Stimulated activated CD8-positive, alpha-beta memory T cell treated with anti-CD3 and anti-CD28 coated beads, Interleukin-2, amount 100 ng/mL, for 1 hour (primary cell): Measurements from ENCODE around the gene FCRL4.

Experiments
- DNase-seq, 2 donors: peaks; one replicate each; pipeline ENCODE4 v3.0.0-alpha.2; 2020; ENCODE audit warnings: low read depth in 2 of 2

Gene FCRL4

DNA sequence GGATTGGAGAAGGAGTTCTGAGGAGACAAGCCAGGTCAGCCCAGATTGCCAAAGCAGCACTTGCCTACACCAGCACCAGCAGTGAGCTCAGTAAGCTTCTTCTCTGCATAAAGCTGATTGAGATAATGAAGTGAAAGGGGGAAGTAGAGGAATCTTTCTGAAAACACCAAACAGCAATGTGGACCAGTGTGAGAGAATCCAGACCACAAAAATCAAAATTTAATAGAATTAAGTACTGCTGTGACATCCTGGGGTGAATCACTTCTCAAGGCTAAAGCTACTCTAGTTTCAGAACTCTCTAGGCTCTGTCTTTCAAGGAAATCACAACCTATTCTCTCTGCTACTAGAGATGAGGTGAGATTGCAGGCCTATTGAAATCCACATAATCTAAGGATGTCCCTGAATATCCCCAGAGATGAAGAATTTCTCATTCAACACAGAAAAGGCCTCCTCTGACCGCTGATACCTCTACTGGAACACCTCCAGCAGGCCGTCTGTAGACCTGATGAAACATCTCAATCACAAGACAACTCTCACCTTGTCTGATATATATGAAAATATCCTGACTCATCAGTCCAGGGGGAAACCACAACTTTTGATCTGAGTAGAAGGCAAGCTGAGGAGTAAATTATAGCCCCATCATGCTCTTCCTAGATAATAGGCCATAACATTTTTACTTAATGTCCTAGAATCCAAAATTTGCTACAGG lies at the start of gene FCRL4:
FCRL4 (minus strand) TSS at position 127 of the 709 bp plus-strand sequence. CDS start 141 bp downstream, outside the sequence.
- DNase-seq = no peak

DNA sequence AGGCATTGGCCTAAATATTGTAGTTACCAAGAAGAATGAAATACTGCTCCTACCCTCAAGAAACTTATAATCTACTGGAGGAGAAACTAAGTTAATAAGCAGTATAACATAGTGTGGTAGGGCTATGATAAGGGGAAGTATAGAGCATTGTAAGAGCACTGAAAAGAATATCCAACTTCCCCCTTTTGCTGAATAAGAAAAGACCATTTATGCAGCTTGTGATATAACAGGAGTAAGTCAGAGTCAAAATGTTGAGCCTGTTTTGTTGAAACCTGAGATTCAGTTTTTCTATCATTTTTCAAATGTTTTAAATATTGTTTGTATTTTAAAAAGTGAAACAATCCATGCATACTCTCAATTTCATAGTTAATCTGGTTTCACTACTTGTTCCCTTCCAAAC lies 48.3 kb upstream of the FCRL4 start:
- no peak for DNase-seq

DNA sequence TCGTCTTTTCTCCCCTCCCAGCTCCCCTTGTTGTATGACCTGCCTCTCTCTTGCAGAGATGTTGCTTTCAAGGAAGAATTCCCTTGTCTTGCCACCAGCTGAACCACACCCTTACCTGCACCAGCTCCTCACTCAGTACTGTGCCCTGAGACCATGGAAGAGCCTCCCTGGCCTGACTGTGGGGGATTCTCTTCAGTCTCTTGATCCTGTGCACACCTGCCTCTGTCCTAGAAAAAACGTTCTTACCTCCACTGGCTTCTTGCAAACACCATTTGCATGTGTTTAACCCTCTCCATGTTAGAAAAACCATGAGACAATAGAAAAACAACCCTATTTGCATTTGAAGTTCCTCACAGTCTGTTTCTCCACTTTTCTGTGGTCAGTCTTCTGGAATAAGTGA lies 43.3 kb upstream of the FCRL4 start:
- DNase-seq = no peak

DNA sequence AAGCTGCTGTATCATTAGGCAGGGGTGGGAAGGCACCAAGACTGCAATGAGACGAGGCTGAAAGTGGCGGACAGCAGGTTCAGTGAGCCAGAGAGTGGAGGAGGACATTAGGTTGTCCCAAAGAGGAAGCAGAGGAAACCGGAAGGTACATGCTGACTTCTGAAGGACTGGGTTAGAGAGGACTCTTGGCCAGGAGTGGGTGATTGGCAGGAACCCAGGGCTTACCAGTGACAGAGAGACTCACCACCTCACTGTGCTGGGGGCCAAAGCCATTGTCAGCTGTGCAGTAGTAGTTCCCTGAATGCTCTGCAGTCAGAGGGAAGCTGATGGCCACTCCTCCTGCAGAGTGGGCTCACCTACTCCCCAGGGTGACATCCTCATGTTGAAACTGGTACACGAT lies 41.9 kb upstream of the FCRL4 start:
- no peak for DNase-seq

DNA sequence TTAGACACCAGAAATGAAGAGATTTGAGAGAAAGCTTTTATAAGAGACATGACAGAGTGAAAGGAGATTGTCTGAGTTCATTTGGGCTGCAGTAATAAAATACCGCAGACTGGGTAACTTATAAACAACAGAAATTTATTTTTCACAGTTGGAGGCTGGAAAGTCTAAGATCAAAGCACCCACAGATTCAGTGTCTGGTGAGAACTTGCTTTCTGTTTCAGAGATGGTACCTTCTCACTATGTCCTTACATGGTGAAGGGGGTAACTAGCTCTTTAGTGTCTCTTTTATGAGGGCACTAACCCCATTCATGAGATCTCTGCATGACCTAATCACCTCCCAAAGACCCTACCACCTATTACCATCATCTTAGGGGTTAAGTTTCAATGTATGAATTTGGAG lies 30.9 kb upstream of the FCRL4 start:
- no peak for DNase-seq

DNA sequence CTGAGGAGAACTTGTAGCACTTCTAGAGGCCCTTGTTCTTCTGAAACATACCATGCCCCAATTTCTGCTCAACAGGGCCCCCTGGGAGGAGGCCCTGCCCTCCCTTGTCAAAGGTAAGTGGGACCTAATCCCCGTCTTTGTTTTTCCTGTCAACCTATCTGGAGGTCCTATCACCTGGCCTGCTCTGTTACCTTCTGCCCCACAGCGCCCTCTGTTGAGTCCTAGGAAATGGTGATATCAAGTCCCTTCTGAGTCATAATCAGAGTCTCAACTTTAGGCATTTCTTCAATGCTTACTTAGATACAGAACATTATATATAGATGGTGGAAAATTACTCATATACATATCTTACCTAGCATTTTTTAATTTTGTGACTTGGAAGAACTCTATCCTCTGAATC lies 28.2 kb upstream of the FCRL4 start:
- DNase-seq = no peak

DNA sequence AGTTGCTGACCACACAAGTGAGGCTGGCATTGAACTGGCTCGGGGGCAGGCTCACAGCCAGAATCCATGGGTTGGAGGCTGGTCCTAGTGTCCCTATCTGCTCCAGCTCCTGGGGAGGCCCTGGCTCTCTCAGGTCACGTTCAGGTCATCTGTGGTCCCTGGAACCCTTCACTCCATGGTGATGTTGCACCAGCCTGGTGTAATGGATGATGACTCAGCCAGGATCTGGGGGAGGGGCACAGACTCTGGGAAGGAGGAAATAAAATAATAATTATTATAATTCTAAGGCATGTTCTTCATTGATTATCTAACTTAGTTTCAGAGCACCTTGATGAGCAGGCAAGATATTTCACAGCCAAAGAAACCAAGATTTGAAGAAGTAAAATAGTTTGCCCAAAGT lies 26.6 kb upstream of the FCRL4 start:
- DNase-seq = no peak

DNA sequence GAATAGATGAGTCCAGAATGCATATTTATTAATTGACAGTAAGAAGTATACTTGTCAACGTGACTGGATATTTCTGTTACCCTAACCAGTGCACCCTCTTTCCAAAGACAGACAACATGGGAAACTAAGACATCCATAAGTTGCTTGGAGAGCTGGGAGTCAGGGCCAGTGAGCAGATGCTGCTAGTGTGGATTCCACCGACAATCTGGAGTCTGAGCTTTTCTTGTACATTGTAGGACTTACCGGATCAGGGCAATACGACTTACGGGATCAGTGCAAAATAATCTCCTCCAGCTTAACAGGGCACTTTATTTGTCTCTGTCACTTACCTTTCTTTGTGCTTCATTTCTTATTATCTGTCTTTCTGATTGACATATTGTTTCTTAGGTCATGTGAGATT lies 24.6 kb upstream of the FCRL4 start:
- DNase-seq = no peak

DNA sequence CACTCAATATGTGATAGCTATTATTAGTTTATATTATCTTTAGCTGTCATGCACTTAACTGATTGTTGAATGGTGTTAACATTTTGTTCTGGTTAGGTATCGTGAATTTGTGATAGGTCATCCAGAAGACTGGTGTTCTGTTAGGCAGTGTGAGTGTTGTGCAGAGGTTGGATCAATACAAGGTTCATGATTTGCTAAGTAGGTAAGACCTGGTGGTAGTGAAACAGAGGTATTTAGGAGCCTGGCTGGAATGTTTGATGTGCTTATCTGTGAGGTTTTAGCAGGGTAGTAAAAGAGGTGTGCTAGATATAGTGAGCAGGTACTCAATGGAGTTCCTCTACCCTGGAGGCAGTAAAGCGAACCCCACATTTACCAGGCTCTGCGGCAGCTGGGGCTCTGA lies 20.3 kb upstream of the FCRL4 start:
- DNase-seq = no peak

DNA sequence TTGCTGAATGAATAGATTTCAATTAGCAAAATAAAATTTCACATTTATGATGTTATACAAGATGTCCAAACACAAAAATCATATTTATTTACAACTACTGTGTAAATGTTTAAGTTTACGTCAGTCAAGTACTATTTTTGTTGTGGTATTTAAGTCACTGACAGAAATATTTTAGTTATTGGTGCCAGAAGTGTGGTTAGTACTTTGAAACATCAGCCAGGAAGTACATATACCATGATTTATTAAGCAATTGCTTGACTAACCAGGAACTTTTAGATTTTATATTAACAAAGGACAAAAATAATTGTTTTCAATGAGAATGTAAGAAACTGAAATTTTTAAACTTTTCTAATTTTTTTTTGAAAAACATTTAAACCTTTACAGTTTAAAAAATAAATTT lies 2.4 kb upstream of the FCRL4 start:
- DNase-seq = no peak

DNA sequence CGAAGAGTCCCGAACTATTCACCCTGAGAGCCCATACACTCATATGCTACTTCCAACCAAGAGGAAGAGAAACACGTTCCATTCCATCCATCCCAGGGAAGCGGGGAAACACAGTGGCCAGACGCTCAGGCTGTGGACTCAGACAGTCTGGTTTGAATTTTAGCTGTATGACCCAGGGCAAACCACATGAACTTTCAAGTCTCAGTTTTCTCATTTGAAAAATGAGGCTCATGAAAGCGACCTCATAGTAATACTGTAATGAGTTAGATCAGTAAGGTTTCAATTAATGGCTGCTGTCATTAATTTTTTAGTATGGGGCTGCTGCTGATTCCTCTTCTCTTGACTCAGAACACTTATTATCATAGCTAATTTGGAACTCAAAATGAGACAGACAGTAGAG lies 1.5 kb downstream of the FCRL4 start:
- no peak for DNase-seq

DNA sequence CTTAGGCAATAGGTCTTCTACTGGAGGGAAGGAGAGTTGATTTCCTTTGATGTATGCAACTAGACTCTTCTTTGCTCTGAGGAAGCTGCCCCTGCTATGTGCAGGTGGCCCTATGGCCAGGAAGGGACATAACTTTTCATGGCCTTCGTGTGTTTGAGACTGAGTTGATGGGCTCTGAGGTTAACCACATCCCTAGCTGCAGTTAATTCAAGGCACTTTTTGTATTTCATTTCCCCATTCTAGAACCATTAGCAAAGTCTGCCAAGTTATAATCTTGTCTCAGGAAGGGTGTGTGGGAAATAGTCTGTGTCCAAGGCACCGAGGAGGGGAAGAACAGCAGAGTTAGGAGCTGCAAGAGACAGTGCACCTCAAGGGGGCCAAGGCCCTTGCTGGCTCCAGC lies 2.5 kb downstream of the FCRL4 start:
- DNase-seq = no peak

DNA sequence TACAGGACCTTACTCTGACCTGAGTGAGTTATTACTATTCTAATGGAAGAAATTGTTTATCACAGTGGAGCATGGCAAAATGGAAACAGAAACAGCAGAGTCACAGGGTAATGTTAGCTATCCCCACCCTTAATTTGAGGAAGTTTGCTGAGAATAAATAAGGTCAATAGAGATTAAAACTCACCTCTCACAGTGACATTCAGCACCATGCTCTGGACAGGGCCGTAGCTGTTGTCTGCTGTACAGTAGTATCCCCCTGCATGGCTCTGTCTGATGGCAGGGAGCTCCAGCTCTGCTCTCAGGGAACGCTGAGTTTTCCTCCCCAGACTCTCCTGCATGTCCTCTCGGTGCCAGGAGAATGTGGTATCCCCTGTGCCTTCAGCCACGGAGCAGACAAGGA lies 11.9 kb downstream of the FCRL4 start:
- DNase-seq = no peak

DNA sequence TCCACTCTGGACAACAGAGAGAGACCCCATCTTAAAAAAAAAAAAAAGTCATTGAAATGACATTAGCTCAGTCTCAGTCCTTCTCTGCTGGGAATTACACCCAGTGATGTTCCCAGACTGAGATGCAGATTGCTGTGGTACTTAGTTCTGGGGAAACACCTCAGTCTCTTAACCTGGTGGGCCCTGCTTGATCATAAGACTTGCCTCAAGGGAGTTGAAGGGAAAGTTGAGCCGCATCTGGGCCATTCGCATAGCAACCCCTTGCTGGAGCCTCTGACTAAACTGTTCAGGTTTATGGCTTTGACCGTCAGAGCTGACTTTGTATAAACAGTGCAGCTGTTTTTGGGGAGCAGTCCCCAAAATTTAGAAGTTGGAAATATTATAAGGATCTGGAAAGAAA lies 13.4 kb downstream of the FCRL4 start:
- no peak for DNase-seq

DNA sequence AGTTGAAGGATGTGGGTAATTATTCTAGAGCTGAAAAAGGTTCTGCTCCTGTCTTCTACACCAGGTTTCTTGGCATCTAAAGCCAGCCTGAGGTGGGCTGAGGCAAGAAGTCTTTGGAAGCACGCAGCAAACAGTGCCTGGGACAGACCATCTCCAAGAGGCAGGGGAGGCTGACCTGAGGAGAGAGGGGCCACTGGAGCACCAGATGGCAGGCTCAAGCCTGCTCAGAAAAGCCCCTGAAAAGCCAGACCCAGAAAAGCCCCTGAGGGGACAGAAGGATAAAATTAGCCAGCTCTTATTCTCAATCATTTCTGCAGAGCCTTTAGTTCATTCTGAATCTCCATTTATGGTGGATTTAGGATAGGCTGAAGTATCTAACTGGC lies 17.1 kb downstream of the FCRL4 start:
- no peak for DNase-seq

DNA sequence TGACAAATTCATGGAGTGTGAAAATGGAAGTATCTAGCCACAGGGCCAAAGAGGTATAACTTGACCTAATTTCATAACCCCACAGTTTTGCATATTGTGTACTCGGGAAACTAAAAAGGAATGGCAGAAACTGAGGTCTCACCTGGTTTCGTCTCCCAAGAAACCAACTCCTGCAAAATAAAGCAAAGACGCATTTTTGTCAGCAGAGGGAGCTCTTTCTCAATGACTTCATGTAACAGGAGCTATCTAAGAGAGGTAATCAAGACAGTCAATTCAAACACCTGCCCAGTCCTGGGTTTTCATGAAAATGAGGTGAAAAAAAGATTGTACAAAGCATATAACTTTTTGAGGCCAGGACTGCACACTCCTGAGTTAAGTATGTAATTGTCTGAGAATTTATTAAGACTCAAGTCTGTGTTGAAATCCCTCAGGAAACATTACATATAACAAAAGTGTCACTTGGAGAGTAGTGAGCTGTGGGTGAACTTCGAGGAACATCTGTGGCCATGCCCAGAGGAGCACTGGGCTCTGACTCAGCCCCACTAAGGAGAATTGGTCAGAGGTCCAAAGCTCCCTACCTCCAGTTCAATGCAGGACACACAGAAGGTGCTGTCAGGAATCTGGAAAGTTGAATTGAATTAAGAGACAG lies 17.6 kb downstream of the FCRL4 start:
- DNase-seq = no peak

DNA sequence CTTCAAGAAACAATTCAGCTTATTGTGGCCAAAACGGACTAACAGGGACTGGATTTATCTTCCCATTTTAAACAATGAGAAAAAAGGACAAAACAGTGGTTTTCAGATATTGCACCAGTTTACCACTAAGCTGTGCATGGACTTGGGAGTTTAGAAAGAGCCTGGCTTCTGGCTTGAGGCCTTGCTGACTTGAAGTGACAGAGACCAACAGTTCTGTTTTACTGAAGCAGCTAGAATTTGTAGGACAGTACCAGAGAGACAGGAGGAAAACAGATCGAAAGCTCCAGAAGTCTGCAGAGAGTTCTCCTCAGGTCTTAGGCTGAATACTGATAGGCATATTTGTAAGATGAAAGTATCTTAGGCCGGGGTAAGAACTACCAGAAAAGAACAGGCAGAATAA lies 20.5 kb downstream of the FCRL4 start:
- DNase-seq = no peak

DNA sequence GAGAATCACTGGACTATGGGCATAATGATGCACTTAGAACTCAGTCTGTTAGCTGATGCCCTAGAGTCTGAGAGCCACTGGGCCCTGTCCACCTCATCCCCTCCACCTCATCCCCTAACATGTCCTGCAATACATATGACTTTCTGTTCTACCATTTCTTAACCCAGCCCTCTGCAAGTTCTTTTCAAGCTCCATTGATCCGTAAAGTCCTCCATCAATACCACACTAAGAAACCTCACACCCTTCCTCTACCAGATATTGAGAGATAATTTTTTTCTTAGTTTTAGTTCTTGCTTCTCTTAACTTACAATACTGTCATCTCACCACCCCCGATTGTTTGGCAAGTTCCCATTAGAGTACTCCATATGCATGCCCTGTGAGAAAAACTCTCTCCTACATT lies 22.1 kb downstream of the FCRL4 start:
- no peak for DNase-seq

DNA sequence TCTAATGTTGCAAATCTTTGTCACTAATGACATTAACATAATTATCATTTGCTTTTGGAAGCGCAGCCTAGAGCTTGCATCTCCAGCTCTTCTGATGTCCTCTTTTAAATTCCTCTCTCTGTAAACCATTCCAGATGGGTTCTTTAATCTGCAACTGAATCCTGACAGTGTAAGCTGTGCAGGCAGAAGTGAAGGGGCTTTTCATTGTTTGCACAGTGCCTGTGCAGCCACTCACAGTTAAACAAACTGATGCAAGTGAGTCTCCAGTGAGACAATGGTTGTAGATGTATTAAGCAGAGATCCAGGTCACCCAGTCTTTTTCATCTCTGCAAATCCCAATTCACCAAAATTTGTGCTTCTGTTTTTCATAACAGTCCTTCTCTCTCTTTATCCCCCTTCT lies 23.0 kb downstream of the FCRL4 start:
- no peak for DNase-seq

DNA sequence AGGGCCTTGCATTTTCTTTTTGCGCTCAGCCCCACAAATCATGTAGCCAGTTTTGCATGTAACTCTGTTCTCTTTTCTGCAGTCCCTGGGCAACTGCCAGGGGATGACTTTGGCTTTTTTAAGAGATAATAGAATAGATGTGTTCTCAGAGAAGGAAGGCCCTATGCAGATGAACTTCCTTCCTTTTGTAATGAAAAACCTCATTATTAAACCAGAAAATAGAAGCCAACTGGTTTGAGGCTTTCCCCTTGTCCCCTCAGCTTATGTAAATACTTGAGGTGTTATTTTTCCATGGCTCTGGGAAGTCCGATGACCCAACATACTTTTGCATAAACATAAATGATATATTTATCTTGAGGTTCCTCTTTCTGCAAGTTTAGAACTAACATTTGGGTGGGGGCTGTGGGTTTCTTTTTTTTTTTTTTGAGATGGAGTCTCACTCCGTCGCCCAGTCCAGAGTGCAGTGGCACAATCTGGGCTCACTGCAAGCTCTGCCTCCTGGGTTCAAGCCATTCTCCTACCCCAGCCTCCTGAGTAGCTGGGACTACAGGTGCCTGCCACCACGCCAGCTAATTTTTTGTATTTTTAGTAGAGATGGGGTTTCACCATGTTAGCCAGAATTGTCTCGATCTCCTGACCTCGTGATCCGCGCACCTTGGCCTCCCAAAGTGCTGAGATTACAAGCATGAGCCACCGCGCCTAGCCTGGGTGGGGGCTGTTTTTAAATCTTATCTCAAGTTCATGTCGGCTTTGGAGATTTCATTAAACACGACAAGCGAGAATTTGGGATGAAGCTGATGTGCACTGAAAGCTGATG lies 31.2 kb downstream of the FCRL4 start:
- DNase-seq = no peak

DNA sequence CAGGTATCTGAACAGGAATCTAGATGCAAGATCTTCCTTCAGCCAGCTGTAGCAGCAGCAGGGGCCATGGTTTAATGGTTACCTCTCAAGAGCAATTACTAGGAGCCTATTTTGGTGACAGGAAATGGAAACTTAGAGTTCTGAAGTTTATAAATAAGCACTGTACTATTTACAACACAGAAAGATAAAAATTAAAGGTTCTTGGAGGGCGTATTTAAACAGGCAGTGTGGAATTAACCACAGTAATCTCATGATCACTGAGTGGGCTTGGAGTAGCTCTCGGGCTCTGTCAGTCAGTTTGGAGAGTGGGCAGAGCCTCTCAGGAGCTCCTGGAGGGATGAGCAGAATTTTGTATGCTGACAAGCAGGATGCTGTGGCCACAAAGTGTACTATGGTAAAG lies 35.4 kb downstream of the FCRL4 start:
- no peak for DNase-seq

DNA sequence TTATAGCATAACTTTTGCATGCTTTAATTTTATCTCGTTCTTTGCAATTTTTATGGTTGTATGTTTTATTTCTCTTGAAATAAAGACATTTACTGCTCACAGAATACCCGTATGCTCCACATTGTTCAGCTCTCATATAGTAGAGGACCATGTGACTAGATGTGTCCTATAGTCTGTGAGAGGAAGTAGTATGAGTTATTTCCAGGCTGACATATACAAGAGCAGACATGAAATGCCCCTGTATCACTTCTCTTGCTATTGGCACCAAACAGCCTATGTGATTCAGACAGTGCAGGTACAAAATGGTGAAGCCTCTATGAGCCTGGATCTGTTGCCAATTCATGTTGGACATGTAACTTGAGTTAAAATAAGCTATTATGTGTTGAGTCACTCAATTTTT lies 39.8 kb downstream of the FCRL4 start:
- no peak for DNase-seq
